HG02852 (cell line): ENCODE results near the gene GM2A.
"Not testable (repeated sequence)": the region's sequence is repeated elsewhere in the genome, so short reads cannot be mapped to it uniquely, and the experiment has no call there.

Source experiments
- ATAC-seq: cut with Tn5 transposase; IDR thresholded peaks from one replicate; pipeline ENCODE4 v1.9.1; 2021; ENCODE audit warnings: mild to moderate bottlenecking, moderate library complexity; ENCODE audit not compliant: unreplicated experiment

Gene GM2A

GRCh38 chr5:151284392-151284967 is 31.5 kb downstream of the GM2A start:
- no peak for ATAC-seq

GRCh38 chr5:151285683-151286082 is 32.7 kb downstream of the GM2A start:
- ATAC-seq = no peak

GRCh38 chr5:151286246-151286645 is 33.3 kb downstream of the GM2A start:
- ATAC-seq = no peak

- no peak for ATAC-seq
Measured at GRCh38 chr5:151288180-151288579, 35.2 kb downstream of the GM2A start.

GRCh38 chr5:151293624-151294023 is 40.6 kb downstream of the GM2A start:
- ATAC-seq = no peak

GRCh38 chr5:151295138-151295537 is 42.2 kb downstream of the GM2A start:
- ATAC-seq = no peak

- ATAC-seq = no peak
Measured at GRCh38 chr5:151295791-151296477, 42.9 kb downstream of the GM2A start.

- ATAC-seq = no peak
Measured at GRCh38 chr5:151296478-151296830, 43.5 kb downstream of the GM2A start.

- ATAC-seq = no peak
Measured at GRCh38 chr5:151296974-151297373, 44.0 kb downstream of the GM2A start.

- ATAC-seq = no peak
Measured at GRCh38 chr5:151298063-151298855, 45.3 kb downstream of the GM2A start.

GRCh38 chr5:151303666-151304065 is 50.7 kb downstream of the GM2A start, which contains the start of gene SLC36A3:
Gene SLC36A3, minus strand, starts transcription at chr5:151303766. Its CDS starts 412 bp downstream, at chr5:151303354.
- no peak for ATAC-seq

- not testable (repeated sequence) for ATAC-seq
Measured at GRCh38 chr5:151309266-151309665, 56.3 kb downstream of the GM2A start.

- not testable (repeated sequence) for ATAC-seq
Measured at GRCh38 chr5:151309821-151310220, 56.8 kb downstream of the GM2A start.

- no peak for ATAC-seq
Measured at GRCh38 chr5:151310932-151311331, 57.9 kb downstream of the GM2A start.

GRCh38 chr5:151312756-151313324 is 59.9 kb downstream of the GM2A start:
- no peak for ATAC-seq

- no peak for ATAC-seq
Measured at GRCh38 chr5:151313357-151313756, 60.4 kb downstream of the GM2A start.

- ATAC-seq = peak; percentile 81
Measured at GRCh38 chr5:151315998-151316597, 63.1 kb downstream of the GM2A start.

GRCh38 chr5:151317871-151318270 is 64.9 kb downstream of the GM2A start:
- ATAC-seq = no peak

- peak; percentile 73 for ATAC-seq
Measured at GRCh38 chr5:151318850-151319732, 66.1 kb downstream of the GM2A start.
